ENCODE data around the gene CFAP54.
"Not testable (repeated sequence)": the region's sequence is repeated elsewhere in the genome, so short reads cannot be mapped to it uniquely, and the experiment has no call there.

Gene CFAP54

DNA sequence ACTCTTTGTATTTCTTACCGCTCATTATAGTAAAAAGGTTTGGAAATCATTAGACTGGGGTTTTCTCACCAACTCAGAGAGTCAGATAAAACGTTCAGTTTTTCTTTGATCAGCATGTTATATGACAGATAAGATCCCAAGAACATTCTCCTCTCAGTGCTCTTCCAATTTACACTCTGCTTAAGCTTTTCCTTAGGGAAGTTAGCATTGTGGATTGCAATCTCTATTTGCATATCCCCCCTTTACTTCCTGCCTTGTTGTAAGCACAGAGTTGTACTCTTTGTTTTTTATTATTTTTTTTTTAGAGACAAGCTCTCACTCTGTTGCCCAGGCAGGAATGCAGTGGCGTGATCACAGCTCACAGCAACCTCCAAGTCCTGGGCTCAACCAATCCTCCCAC, 11.4 kb upstream of the CFAP54 start:
- no peak for DNase-seq (ENCODE audit: low spot score)

DNA sequence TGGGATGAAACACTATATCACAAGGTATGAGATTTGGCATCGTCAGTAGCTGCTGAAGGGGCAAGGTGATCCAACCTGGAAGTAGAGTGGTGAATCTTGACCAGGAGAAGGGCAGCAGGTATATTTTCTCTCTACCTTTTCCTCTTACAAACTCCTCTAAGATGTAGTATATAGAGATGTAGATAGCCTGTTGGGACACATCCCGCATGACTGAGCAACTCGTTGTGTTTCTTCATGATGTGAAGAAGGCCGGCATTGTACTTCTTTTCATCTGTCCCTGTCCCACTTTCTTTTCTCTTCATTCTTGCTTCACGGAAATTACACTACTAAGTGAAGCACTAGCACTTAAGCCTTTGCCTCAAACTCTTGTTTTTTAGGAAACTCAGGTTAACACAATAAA, 7.3 kb upstream of the CFAP54 start:
- no peak for DNase-seq (ENCODE audit: low spot score)

DNA sequence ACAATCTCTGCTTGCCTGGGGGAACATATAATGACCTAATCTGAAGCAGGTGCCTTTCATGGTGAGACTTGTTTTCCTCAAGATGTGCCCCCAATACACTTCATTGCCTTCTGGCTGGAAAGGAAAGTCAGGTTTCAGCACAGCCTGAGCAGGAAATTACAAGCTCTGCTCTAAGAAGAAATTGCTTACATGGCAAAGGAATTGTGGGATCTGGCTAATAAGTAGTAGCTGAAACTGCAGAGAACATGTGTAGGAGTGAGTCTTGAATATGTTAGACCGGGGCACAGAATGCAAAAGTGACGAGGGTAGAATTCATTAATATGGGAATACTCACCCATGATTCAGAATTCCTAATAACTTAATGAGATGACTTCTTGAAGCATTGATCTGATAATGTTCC, 6.3 kb upstream of the CFAP54 start:
- no peak for DNase-seq (ENCODE audit: low spot score)

DNA sequence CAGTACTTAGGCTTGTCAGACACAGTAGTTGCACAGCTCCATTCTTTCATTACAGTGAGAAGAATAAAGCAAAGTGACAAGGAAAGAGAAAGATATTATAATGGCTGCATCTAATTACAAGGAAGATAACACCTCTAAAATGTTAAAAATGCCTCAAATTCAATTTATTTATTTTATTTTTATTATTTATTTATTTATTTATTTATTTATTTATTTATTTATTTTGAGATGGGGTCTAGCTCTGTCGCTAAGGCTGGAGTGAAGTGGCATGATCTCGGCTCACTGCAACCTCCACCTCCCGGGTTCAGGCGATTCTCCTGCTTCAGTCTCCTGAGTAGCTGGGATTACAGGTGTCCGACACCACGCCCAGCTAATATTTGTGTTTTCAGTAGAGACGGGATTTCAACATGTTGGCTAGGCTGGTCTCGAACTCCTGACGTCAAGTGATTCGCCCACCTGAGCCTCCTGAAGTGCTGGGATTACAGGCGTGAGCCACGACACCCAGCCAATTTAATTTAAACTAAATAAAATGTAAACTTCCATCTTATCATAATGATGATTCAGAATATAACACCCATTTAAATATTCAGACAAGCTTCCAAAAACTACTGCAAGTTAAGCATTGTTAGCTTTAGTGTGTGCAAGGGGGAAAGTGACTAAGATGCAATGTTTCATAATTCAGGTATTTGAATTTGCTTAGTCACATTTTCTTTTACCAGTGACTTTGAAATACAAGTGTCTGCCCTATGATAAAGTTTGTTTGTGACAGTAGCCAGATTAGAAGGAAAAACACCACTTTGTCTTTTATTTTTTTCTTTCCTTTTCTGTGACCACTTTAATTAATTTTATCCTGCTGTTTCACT, 2.4 kb upstream of the CFAP54 start:
- DNase-seq (ENCODE audit: low spot score) = peak; percentile 30

DNA sequence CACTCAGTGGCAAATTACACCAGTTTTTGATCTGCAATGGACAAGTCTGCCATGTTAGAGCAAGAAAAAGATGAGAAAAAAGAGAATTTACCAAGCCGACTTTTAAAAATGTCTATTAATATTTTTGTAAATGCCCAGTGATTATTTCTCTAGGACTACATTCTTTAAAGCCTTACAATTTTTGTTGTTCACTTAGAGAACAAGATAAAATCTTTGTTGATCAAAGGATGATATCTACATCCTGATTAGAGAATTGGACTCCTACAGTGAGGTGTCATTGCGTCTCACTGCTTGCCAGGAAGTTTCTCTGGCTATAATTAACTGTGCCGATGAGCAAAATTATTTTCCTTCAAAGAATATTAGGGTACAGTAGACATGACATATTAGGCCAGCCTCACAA, 1.7 kb upstream of the CFAP54 start:
- no peak for DNase-seq (ENCODE audit: low spot score)

DNA sequence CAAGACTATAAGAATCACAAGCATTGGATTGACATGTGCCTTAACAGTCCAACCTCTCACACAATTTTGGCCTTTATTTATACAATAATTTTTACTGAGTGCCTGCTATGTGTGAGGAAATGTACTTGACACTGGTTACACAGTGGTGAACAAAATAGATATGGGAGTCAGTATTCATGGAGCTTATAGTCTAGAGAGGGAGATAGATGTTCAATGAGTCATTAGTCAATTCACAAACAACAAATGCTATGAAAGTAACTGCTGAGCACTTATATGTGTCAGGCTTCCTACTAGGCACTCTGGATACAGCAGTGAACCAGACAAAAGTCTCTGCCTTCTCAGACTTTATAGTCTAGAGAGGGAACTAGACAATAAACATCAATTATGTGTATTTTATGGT, 3.7 kb downstream of the CFAP54 start:
- no peak for DNase-seq (ENCODE audit: low spot score)

DNA sequence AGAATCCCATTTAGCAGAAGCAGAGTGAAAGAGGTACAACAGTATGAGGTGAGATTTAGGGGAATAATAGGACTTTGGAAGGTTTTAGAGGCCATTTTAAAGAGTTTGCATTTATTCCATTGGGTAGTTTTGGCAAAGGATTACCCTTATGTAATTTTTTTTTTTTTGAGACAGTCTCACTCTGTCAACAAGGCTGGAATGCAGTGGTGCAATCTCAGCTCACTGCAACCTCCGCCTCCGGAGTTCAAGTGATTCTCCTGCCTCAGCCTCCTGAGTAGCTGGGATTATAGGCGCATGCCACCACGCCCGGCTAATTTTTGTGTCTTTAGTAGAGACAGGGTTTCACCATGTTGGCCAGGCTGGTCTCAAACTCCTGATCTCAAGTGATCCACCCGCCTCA, 4.8 kb downstream of the CFAP54 start:
- DNase-seq (ENCODE audit: low spot score) = not testable (repeated sequence)

DNA sequence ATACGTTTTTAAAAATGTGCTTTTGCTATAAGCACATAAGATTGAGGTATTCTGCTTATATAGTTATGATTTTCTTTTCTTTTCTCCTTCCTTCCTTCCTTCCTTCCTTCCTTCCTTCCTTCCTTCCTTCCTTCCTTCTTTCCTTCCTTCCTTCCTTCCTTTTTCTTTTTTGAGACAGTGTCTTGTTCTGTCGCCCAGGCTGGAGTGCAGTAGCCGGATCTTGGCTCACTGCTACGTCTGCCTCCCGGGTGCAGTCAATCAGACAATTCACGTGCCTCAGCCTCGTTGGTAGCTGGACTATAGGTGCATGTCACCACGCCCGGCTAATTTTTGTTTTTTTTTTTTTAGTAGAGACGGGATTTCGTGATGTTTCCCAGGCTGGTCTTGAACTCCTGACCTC, 5.8 kb downstream of the CFAP54 start:
- no peak for DNase-seq (ENCODE audit: low spot score)

DNA sequence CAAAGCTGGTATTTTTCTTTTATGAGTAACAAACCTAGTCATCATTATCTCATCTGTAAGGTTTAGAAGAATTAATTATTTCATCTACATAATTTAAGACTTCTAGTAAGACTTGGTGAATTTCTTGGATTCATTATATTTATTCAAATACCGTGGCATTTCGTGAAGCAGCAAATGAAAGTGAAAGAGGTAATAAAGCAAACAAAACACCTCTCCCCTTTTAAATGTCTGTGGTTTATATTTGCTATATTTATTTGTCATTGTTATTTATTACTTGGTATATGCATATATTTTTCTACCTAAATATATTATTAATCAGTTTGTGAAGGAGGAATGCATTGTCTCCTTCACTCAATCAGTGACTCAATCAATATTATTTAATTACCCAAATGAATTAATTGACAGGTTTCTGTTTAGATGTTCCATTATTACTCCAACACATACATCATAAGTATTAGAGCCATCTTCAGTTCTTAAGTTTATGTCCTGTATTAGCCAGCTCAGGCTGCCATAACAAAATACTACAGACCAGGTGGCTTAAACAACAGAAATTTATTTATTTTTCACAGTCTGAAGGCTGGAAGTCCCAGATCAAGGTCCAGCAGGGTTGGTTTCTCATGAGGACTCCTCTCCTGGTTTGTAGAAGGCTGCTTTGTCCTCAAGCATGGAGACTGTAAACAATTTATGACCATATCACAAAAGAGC, 6.6 kb downstream of the CFAP54 start:
- DNase-seq (ENCODE audit: low spot score) = no peak

DNA sequence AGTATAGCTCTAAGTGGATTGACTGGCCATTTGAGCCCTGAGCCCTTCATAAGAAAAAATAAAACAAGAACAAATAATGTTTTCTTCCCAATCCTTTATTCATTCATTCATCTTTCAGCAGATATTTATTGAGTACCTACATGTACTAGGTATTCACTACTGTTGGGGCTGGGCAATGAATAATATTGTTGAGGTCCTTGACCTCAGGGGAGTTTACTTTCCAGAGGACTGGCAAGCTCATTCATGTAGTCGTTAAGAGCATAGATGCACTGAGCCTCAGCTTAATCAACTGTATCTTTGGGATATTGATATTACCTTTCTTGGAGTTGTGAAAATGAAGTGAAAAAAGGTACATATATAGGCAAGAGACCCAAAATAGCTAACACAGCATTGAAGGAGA, 7.6 kb downstream of the CFAP54 start:
- no peak for DNase-seq (ENCODE audit: low spot score)

DNA sequence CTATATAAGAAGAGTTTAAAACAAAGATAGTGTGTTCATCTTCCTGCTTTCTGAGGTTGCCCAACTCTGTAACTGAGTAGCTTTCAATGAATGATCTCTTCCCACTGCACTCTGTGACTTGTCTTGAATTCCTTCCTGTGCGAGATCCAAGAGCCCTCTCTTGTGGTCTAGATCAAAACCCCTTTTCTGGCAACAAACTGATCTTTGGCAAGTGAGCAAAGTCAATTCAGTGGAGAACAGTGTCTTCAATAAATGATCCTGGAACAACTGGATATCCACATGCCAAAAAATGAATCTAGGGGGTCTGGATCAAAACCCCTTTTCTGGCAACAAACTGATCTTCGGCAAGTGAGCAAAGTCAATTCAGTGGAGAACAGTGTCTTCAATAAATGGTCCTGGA, 8.5 kb downstream of the CFAP54 start:
- DNase-seq (ENCODE audit: low spot score) = no peak

DNA sequence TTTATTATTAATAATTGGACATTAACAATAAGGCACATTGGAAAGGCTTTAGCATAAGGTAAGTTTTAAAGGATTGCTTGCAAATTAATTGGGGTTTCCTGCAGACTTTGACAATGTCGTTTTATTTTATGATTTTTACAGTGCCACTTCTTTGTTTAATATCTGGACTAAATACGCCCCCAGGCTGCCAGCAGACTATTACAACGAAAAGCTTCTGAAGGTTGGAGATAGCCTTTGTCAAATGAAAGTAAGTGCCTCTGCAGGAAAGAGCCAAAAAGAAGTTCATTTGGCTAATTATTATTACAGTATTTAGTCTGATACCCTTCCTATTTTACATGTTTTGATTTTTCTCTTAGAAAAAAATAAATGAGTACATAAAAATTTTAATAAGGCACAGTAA, 11.3 kb downstream of the CFAP54 start:
- DNase-seq (ENCODE audit: low spot score) = no peak

DNA sequence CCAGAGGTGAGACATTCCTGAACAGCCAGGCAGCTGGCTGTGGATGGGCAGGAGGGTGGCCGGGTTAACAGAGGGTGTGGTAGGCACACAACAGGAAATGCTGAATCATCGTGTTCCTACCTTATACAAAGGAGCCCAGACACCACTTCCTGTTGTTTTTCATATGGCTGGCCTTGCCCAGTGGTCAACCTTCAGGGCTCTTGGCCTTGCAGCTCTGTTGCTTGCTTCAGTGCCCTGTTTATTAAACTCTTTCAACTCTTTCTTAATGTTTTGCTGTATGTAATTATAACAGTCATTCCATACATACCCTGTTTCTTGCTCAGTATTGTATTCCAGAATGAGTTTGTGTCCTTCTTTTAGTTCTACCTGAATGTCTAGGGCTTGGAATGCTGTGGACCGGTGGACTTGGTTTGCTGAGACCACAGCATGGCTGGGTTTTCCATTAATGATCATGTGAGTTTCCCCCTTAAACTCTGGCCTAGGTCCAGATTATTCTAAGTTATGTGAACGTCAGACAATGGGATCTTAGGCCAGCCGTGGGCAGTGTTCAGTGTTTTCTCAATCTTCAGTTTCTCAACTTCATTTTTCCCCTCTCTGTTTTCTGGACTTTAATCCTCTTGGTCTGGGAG, 11.9 kb downstream of the CFAP54 start:
- DNase-seq (ENCODE audit: low spot score) = peak; percentile 84

DNA sequence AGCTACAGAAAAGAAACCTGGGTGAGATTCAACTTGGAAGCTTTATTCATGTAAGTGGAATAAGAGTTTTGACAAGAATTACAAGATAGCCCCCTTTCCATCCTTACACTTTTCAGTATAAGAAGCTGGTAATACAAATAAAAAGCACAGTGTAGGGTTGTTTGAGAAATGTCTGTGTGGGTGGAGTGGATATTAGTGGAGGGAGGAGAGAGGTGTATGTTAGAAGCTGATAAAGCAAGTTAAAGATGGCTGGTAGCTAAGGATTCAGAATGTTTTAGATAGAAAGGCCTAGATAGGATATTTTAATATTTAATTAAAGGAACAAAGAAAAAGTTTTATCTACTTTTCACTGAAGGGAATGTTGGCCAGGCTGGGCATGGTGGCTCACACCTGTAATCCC, 12.5 kb downstream of the CFAP54 start:
- DNase-seq (ENCODE audit: low spot score) = no peak

DNA sequence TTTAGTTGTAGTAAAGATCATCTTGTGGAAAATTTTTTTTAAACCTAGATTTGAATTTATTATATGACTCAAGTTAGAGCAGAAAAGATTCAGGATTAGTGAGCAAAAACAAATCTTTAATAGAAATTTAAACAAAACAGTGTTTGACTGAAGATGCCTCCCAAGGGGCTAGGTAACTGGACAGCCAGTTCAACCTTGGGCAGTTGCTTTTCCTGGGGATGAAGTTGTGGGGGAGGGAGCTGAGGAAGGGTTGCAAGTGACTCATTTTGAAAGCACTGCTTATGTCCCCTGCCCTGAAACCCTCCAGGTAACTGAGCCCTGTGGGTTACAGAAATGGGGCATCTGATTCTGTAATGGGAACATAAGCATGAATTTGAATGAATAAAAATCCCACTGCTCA, 13.1 kb downstream of the CFAP54 start:
- DNase-seq (ENCODE audit: low spot score) = no peak

DNA sequence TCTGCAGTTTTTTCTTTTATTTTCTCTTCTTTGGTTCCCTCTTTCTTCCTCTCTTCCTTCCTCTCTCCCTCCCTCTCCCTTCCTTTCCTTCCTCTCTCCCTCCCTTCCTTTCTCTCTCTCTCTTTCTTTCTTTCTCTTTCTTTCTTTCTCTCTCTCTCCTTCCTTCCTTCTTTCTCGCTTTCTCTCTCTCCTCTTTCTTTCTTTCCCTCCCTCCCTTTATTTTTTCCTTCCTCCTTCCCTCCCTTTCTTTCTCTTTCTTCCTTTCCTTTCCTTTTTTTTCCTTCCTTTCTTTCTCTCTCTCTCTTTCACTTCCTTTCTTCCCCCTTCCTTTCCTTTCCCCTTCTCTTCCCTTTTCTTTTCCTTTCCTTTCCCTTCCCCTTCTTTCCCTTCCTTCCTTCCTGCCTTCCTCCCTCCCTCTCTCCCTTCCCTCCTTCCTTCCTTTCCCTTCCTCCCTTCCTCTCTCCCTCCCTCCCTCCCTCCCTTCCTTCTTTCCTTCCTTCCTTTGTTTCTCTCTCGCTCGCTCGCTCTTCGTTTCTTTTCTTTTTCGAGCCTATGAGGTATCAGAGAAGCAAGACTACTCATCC, 13.7 kb downstream of the CFAP54 start:
- no peak for DNase-seq (ENCODE audit: low spot score)

DNA sequence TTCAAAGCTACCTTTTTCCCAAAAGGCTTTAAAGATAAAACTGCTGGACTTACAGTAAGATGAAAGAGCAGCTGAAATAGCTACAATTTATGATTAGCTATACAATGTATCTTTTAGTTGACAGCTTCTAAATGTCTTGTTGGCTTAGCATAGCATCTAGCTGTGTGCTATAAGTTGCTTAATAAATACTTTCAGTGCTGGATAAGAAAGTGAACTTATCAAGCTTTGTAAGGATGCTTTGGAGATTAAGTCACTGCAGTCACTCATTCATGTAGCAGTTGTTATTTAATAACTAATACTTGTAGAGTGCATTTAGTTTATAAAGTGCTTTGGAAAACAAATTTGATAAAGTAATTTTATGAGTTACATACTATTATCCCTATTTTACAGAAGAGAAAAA, 14.6 kb downstream of the CFAP54 start:
- no peak for DNase-seq (ENCODE audit: low spot score)

DNA sequence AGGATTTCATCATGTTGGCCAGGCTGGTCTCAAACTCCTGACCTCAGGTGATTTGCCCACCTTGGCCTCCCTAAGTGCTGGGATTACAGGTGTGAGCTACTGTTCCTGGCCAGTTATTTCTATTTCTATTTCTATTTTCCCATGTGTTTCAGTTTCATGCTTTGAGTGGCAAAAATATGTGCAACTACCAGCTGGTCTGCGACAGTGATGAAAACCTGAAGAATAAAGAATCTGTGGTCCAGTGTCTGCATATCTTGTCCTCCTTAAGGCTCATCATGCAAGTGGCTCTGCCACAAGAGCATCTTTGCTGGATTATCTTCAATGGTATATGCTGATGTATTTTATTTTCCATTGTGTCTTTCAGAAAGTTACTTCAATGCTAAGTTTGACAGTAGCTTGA, 17.4 kb downstream of the CFAP54 start:
- no peak for DNase-seq (ENCODE audit: low spot score)

DNA sequence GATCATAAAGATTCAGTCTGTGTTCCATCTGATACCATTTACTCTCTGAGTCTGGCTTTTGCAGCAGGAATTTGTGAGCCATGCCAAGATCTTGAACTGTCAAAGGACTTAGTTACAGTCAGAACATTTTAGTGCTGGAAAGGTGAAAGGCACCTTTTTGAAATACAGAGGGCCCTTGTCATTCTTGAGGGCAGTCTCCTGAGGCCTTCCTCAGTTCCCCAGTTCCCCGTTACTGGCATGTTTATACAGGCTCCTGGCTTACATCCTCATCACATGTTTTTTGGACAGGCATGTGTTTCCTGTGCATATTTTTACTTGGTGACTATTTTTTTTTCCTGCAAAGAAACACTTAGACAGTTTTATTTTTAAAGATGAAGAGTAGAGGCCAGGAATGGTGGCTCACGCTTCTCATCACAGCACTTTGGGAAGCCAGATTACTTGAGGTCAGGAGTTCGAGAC, 21.0 kb downstream of the CFAP54 start:
- DNase-seq (ENCODE audit: low spot score) = no peak

DNA sequence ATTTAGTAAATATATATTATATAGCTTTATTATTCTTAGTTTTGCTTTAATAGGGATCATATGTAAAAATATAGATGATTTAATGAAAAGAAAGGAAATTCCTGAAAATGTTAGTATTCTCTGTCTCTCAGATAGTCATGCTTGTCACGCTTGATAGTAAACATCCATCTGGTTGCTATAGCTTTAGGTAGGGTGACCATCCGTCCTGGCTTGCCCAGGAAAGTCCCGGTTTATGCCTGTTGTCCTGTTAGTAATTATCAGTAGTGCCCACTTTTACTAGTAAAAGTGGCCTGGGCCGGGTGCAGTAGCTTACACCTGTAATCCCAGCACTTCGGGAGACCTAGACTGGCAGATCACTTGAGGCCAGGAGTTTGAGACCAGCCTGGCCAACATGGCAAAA, 23.8 kb downstream of the CFAP54 start:
- DNase-seq (ENCODE audit: low spot score) = no peak

DNA sequence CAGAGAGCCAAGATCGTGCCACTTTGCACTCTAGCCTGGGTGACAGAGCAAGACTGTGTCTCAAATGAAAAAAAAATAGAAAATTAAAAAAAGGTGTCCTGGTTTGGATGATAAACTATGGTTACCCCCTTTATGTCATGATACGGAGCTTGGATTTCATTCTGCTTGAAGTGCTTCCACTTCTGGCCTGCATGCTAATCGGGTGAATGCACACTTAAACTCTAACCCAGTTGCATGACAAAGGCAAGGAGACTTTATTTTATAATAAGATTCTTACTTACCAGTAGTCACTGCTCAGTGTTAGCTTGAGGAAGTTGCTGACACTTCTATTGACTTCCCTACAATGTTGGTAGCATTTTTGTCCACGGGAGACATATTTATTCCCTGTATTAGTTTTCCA, 24.3 kb downstream of the CFAP54 start:
- DNase-seq (ENCODE audit: low spot score) = no peak

DNA sequence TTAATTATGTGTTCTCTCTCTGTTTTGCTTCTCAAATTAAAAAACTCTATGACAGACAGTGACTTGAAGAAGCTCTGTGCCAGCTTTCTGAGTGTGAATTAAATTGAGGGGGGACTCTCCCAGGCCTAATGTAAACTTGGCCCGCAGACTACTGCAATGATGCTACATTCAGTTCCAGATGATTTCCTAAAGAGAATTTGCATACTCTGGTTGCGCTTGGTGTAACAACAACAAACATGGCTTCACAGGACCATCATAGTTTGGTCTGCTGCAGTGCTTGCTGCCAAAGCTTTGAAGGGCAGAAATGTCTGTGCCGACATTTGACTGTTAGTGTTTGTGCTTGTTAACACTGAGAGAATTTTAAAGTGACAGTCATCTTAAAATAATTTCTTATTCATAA, 25.0 kb downstream of the CFAP54 start:
- no peak for DNase-seq (ENCODE audit: low spot score)

All from LoVo (cell line).